ENCODE data around the gene MIA2.

GRCh38 chr14:39374851-39375250, 141.1 kb downstream of the MIA2 start:
- TF ChIP-seq CTCF (IDR thresholded peaks at IDR 0.05; ENCODE audit: insufficient read depth, low read length) = no peak
- no peak for TF ChIP-seq POLR2AphosphoS5 (IDR thresholded peaks at IDR 0.05; ENCODE audit: low read depth)
